HG03378 (cell line): ENCODE measurements around the gene MTERF2.

Source experiments
- ATAC-seq: cut with Tn5 transposase; IDR thresholded peaks from one replicate; pipeline ENCODE4 v1.9.1; 2021; ENCODE audit warnings: mild to moderate bottlenecking, moderate library complexity; ENCODE audit not compliant: unreplicated experiment

The MTERF2 gene

GRCh38 chr12:106954462-106955376, 32.2 kb downstream of the MTERF2 start:
- ATAC-seq = no peak

GRCh38 chr12:106953352-106954250, 33.3 kb downstream of the MTERF2 start:
- ATAC-seq = no peak

GRCh38 chr12:106950591-106950990, 36.4 kb downstream of the MTERF2 start:
- ATAC-seq = no peak

GRCh38 chr12:106947461-106947860, 39.5 kb downstream of the MTERF2 start:
- ATAC-seq = no peak

GRCh38 chr12:106945261-106945851, 41.6 kb downstream of the MTERF2 start:
- no peak for ATAC-seq

GRCh38 chr12:106942775-106943174, 44.2 kb downstream of the MTERF2 start:
- no peak for ATAC-seq

- no peak for ATAC-seq
These were observed 45.3 kb downstream of the MTERF2 start for GRCh38 chr12:106941481-106942156.

GRCh38 chr12:106934277-106934676, 52.7 kb downstream of the MTERF2 start:
- no peak for ATAC-seq
